Gastroesophageal sphincter (tissue), 3 donors: ENCODE measurements around the gene CACNA1E.
"Not testable (repeated sequence)": the region's sequence is repeated elsewhere in the genome, so short reads cannot be mapped to it uniquely, and the experiment has no call there.

ENCODE experiments used
- CTCF ChIP-seq, 4 experiments: fragments of 200-600 bp in 2 of 4; fragments of 450-650 bp in 2 of 4; sonication (generic) in 1 of 4; IDR thresholded peaks; one replicate each; pipeline ENCODE4 v1.5.1; 2017 to 2019; ENCODE audit warnings: antibody characterized with exemption in 4 of 4, mild to moderate bottlenecking in 2 of 4, moderate library complexity in 2 of 4
- POLR2A ChIP-seq, 2 donors: fragments of 450-650 bp; IDR thresholded peaks; one replicate each; pipeline ENCODE4 v1.6.1; 2017; ENCODE audit warnings: antibody characterized with exemption in 2 of 2, mild to moderate bottlenecking in 2 of 2, moderate library complexity in 1 of 2
- POLR2AphosphoS5 ChIP-seq: sonication (generic); formaldehyde crosslinking; IDR thresholded peaks from one replicate; pipeline ENCODE4 v1.6.1; 2017; ENCODE audit warnings: antibody characterized with exemption

- not testable (repeated sequence) for TF ChIP-seq POLR2A (IDR thresholded peaks at IDR 0.05); CTCF (IDR thresholded peaks at IDR 0.05); POLR2AphosphoS5
Measured at GRCh38 chr1:181542406-181542805, 59.1 kb downstream of the CACNA1E start.
